NT2/D1 (cell line): Measurements from ENCODE around the gene GAREM1.

Source experiments
- DNase-seq: peaks from one replicate; pipeline ENCODE4 v3.0.0-alpha.2; 2011; ENCODE audit warnings: low read depth, low spot score
- H3K27me3 ChIP-seq: 2 replicates; pipeline ENCODE4 v1.6.0; 2011; ENCODE audit warnings: mild to moderate bottlenecking; ENCODE audit not compliant: insufficient read length, insufficient read depth
- H3K36me3 ChIP-seq: 2 replicates; pipeline ENCODE4 v1.6.1; 2011; ENCODE audit warnings: mild to moderate bottlenecking, low read length, mixed read lengths; ENCODE audit not compliant: insufficient read depth, insufficient read length
- H3K4me1 ChIP-seq: 2 replicates; pipeline ENCODE4 v1.5.1; 2011; ENCODE audit not compliant: insufficient read depth, insufficient read length
- H3K4me3 ChIP-seq: 2 replicates; pipeline ENCODE4 v1.5.1; 2011; ENCODE audit warnings: low read depth; ENCODE audit not compliant: insufficient read length
- H3K9ac ChIP-seq: 2 replicates; pipeline ENCODE4 v1.6.0; 2011; ENCODE audit warnings: low read depth; ENCODE audit not compliant: insufficient read length
- H3K9me3 ChIP-seq: 2 replicates; pipeline ENCODE4 v1.5.1; 2011; ENCODE audit warnings: mild to moderate bottlenecking, low read length; ENCODE audit not compliant: insufficient read depth
- SUZ12 ChIP-seq: IDR thresholded peaks from 2 replicates; pipeline ENCODE4 v1.6.1; 2011; ENCODE audit not compliant: insufficient read length, insufficient read depth; ENCODE audit errors: extremely low read depth
- YY1 ChIP-seq: IDR thresholded peaks from 2 replicates; pipeline ENCODE4 v1.6.1; 2011; ENCODE audit not compliant: insufficient read length, insufficient read depth
- ZNF274 ChIP-seq: IDR thresholded peaks from 2 replicates; pipeline ENCODE4 v1.6.1; 2011; ENCODE audit warnings: mild to moderate bottlenecking, low read depth, low read length

GAREM1 gene

GRCh38 chr18:32271672-32272208 lies 198.9 kb downstream of the GAREM1 start:
- Histone ChIP-seq H3K27me3 (no peaks in the 10 kb centered on the region), H3K4me1 (no peaks in the 10 kb centered on the region), H3K36me3 (no peaks in the 10 kb centered on the region), H3K4me3 (no peak overlapping the region), H3K9me3 (no peaks in the 10 kb centered on the region), H3K9ac (no peak overlapping the region)
- TF ChIP-seq SUZ12, result no peak
- peak; percentile 9 for DNase-seq

DNA sequence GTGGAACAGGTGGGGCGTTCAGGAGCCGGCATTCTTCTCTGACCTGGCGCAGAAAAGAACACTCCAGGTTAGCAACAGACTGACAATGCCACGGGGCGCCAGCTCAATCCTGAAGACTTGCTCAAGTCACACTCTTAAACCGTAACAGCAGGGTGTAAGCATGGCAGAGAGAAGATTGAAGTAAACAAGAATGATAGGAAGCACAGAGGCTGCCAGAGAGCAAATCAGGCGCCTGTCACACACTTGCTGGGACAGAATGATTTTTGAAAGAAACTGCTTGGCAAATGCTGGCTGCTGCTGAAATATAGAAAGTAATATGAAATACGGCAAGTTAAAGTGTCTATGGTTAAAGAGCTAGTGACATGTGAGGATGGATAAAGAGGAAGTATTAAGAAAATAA lies 200.3 kb downstream of the GAREM1 start:
- no peaks in the 10 kb centered on the region for H3K4me1 ChIP-seq
- H3K9me3 ChIP-seq, result no peaks in the 10 kb centered on the region
- H3K36me3 ChIP-seq, result no peaks in the 10 kb centered on the region
- H3K4me3 ChIP-seq, result no peak overlapping the region
- TF ChIP-seq SUZ12, result no peak
- no peak for TF ChIP-seq ZNF274
- TF ChIP-seq YY1, result no peak
- H3K9ac ChIP-seq, result no peak overlapping the region
- H3K27me3 ChIP-seq, result no peaks in the 10 kb centered on the region
- no peak for DNase-seq

DNA sequence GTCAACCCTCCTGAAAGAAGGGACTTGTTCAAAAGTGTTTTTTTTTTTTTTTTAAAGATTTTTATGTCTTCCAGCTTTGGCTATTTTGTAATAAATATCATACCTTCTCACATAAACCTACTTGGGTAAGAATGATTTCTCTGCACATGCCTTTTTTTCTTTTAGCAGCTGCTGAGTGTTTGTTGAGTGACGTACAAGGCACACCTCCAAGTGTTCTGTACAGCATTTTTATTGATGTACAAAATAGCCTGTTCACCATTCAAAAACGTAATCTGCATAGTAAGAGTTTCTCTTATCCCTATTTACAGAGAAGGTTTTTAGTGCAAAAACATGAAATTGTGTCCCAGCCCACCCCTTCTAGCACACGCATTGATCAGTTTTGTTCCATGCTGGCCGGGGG lies 203.2 kb downstream of the GAREM1 start:
- no peaks in the 10 kb centered on the region for H3K27me3 ChIP-seq
- no peak overlapping the region for H3K4me3 ChIP-seq
- H3K9me3 ChIP-seq, result no peaks in the 10 kb centered on the region
- H3K4me1 ChIP-seq, result no peaks in the 10 kb centered on the region
- TF ChIP-seq YY1, result no peak
- TF ChIP-seq SUZ12, result no peak
- TF ChIP-seq ZNF274, result no peak
- H3K9ac ChIP-seq, result no peak overlapping the region
- DNase-seq, result no peak
- H3K36me3 ChIP-seq, result no peaks in the 10 kb centered on the region

GRCh38 chr18:32264401-32264800 lies 206.3 kb downstream of the GAREM1 start:
- no peak for DNase-seq
- H3K36me3 ChIP-seq, result no peaks in the 10 kb centered on the region
- H3K4me1 ChIP-seq, result no peaks in the 10 kb centered on the region
- TF ChIP-seq YY1 (no peak), ZNF274 (no peak), SUZ12 (no peak)
- H3K27me3 ChIP-seq, result no peaks in the 10 kb centered on the region
- no peaks in the 10 kb centered on the region for H3K9me3 ChIP-seq
- H3K4me3 ChIP-seq, result no peak overlapping the region
- no peak overlapping the region for H3K9ac ChIP-seq

DNA sequence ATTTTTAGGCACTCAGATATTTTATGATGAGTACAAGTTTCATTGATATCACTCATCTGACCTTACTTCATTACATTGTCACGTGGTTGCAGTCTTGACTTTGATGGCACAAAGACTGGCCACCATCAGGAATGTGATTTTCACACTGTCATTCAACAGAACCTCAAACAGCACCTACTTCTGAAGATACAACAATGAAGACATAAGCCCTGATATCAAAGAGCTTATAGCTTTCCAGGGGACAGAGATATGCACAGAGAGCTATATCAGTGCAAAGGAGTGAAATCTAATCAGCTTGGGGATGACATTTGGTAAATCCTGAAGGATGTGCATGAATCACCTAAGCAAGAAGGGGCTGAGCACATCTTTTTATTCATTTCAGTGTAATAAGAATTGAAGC lies 208.6 kb downstream of the GAREM1 start:
- TF ChIP-seq SUZ12, result no peak
- no peak for TF ChIP-seq ZNF274
- no peak for TF ChIP-seq YY1
- Histone ChIP-seq H3K9ac (no peak overlapping the region), H3K4me1 (no peaks in the 10 kb centered on the region), H3K9me3 (no peaks in the 10 kb centered on the region), H3K27me3 (no peaks in the 10 kb centered on the region), H3K4me3 (no peak overlapping the region), H3K36me3 (no peaks in the 10 kb centered on the region)
- no peak for DNase-seq

DNA sequence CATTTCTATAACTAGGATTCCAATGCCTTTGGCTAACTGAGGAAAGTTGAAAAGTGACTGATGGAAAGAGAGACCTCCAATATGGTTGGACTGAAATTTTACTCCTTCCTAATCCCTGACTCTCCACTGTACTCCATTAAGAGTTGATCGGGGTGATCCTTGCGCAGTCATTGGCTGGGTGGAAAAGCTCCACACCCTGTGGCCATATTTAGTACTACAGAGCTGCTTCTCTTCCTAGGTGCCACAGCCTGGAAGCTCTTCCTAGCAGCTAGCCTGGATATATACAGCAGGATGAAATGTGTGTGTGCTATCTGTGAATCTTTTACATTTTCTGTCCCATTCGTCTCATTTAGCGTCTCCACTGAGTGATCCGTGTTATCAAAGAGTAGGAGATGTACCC lies 209.7 kb downstream of the GAREM1 start:
- DNase-seq, result no peak
- H3K4me1 ChIP-seq, result no peaks in the 10 kb centered on the region
- H3K36me3 ChIP-seq, result no peaks in the 10 kb centered on the region
- no peak overlapping the region for H3K4me3 ChIP-seq
- H3K27me3 ChIP-seq, result no peaks in the 10 kb centered on the region
- no peak for TF ChIP-seq SUZ12
- no peak for TF ChIP-seq ZNF274
- TF ChIP-seq YY1, result no peak
- H3K9me3 ChIP-seq, result no peaks in the 10 kb centered on the region
- no peak overlapping the region for H3K9ac ChIP-seq

- TF ChIP-seq ZNF274 (no peak), SUZ12 (no peak), YY1 (no peak)
- no peak for DNase-seq
- Histone ChIP-seq H3K4me1 (no peaks in the 10 kb centered on the region), H3K27me3 (no peaks in the 10 kb centered on the region), H3K4me3 (no peak overlapping the region), H3K9me3 (no peaks in the 10 kb centered on the region), H3K9ac (no peak overlapping the region), H3K36me3 (no peaks in the 10 kb centered on the region)
Measured at GRCh38 chr18:32259553-32259952, 211.1 kb downstream of the GAREM1 start.
